SW 1271 (cell line): ENCODE data around the gene SNRNP48.

ENCODE experiments used
- DNase-seq, 2 experiments: peaks; one replicate each; lab custom pipeline; 2025; lab: John Stamatoyannopoulos, UW

SNRNP48 gene

GRCh38 chr6:7559651-7560385 lies 30.2 kb upstream of the SNRNP48 start:
- no peak for DNase-seq

- DNase-seq = no peak
These were observed 28.6 kb upstream of the SNRNP48 start for GRCh38 chr6:7561153-7561964.

DNA sequence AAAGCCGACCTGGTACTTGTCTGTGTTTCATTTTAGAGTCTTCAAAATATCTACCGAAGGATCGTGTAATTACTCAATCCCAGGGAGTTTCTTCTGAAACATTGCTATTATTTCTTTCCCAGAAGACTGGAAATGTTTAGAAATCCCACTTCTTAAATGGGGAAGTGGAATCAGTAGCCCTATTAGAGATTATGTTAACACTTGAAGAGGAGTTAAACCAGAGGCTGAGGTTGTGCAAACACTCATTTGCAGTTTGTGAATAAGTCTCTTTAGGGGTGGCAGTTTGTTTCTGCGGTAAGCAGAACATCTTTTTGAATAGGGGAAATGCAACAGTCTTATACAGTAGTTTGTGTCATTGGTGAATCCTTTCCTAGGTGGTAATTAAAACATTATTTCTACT lies 27.2 kb upstream of the SNRNP48 start:
- no peak for DNase-seq

- no peak for DNase-seq
These were observed 23.9 kb upstream of the SNRNP48 start for GRCh38 chr6:7566107-7566506.

- no peak for DNase-seq
These were observed 23.3 kb upstream of the SNRNP48 start for GRCh38 chr6:7566617-7567173.

- no peak for DNase-seq
These were observed 22.0 kb upstream of the SNRNP48 start for GRCh38 chr6:7568021-7568420.

DNA sequence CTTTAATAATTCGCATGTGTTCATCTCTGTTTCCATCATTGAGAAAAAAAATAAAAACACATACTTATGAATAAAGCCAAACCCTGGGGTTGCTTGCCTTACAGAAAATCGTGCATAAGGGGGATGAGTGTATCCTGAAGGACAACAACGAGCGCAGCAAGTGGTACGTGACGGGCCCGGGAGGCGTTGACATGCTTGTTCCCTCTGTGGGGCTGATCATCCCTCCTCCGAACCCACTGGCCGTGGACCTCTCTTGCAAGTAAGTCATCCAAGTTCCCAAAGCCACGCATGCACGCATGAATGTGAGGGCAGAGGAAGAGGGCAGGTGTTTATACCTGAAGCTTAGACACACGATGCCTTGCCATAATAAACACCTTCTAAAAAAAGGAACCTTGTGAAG lies 20.9 kb upstream of the SNRNP48 start:
- DNase-seq = no peak

DNA sequence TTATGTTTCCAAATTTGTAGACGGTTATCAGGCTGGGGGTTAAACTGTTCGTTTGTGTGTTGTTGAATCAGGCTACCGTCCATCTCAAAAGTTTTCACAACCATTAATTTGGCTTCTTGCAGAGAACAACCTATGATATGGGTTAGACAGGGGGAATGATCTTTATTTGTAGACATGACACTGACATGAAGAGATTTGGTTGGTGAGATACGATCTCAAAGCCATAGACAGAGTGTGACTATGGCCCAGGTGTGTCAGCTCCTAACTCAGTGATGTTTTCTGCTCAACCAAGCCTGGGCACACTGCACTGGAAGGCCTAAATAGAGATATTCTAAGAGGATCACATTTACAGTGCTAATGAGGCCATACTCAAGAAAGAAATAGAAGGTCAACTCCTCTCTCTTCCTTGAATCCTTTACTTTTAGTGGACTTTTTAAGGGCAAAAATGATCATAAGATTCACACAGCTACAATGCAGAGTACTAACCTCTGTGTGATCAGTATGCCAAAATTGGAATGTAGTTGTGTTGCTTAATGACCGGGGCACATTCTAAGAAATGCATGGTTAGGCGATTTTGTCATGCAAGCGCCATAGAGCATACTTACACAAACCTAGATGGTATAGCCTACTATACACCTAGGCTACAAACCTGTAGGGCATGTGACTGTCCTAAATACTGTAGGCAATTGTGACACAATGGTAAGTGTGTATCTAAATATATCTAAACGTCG lies 17.6 kb upstream of the SNRNP48 start:
- DNase-seq = no peak

DNA sequence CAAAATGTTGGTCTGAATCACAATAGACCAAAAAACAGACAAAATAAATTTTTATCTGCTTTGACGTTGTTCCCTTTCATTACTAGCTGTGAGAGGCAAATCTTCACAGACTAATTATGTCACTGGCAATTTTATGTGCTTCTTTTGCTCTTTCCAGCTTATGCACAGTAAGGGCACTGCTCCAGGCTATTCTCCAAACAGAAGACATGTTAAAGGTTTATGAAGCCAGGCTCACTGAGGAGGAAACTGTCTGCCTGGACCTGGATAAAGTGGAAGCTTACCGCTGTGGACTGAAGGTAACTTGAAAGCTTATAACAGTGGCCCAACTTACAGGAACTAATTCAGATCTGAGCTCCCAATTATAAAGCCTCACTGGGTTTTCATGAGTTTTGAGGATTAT lies 15.5 kb upstream of the SNRNP48 start:
- no peak for DNase-seq

GRCh38 chr6:7578516-7578915 lies 11.5 kb upstream of the SNRNP48 start:
- no peak for DNase-seq

- no peak for DNase-seq
These were observed 11.1 kb upstream of the SNRNP48 start for GRCh38 chr6:7578931-7579330.

DNA sequence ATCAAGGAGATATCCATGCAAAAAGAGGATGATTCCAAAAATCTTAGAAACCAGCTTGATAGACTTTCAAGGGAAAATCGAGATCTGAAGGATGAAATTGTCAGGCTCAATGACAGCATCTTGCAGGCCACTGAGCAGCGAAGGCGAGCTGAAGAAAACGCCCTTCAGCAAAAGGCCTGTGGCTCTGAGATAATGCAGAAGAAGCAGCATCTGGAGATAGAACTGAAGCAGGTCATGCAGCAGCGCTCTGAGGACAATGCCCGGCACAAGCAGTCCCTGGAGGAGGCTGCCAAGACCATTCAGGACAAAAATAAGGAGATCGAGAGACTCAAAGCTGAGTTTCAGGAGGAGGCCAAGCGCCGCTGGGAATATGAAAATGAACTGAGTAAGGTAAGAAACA lies 10.1 kb upstream of the SNRNP48 start:
- no peak for DNase-seq

GRCh38 chr6:7580537-7580926 lies 9.5 kb upstream of the SNRNP48 start:
- no peak for DNase-seq

- DNase-seq = no peak
These were observed 8.9 kb upstream of the SNRNP48 start for GRCh38 chr6:7580927-7581618.

DNA sequence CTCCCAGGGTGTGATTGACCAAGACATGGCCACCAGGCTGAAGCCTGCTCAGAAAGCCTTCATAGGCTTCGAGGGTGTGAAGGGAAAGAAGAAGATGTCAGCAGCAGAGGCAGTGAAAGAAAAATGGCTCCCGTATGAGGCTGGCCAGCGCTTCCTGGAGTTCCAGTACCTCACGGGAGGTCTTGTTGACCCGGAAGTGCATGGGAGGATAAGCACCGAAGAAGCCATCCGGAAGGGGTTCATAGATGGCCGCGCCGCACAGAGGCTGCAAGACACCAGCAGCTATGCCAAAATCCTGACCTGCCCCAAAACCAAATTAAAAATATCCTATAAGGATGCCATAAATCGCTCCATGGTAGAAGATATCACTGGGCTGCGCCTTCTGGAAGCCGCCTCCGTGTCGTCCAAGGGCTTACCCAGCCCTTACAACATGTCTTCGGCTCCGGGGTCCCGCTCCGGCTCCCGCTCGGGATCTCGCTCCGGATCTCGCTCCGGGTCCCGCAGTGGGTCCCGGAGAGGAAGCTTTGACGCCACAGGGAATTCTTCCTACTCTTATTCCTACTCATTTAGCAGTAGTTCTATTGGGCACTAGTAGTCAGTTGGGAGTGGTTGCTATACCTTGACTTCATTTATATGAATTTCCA lies 4.6 kb upstream of the SNRNP48 start:
- DNase-seq = no peak

DNA sequence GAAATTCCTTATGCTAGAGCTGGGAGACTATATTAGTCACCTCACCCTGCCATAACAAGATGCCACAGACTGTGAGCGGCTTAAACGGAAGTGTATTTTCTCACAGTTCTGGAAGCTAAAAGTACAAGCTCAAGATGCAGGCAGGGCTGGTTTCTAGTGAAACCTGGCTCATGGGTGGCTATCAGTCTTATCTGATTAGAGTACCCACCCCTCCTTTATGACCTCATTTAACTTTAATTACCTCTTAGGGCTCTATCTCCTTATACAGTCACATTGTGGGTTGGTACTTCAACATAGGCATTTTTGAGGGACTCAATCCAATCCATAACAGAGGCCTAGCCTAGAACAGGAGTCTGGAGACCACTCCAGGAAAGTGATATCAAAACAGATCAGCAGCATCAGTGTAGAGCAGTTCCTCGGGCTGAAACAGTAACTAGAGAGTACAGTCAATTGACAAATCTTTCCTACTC lies 2.3 kb upstream of the SNRNP48 start:
- no peak for DNase-seq

- DNase-seq = no peak
These were observed 1.5 kb upstream of the SNRNP48 start for GRCh38 chr6:7588506-7588905.

GRCh38 chr6:7589221-7589620 lies 777 bp upstream of the SNRNP48 start:
- no peak for DNase-seq

DNA sequence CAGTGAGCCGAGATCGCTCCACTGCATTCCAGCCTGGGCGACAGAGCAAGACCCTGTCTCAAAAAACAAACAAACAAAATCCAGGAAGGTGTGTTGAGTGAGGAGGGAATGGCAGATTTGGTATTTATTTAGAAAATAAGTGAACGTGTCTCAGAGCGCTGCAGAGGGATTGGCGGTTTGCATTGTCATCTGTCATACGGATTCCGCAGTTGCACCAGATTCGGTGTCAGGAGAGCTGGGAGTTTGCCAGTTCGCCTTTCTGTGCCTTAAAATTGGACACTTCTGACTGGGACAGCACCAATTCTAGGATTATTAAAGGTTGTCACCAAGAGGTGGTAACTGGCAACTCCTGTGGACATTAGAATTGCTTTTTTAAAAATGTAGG lies 912 bp downstream of the SNRNP48 start:
- no peak for DNase-seq

- no peak for DNase-seq
These were observed 1.8 kb downstream of the SNRNP48 start for GRCh38 chr6:7591770-7592169.

- DNase-seq = no peak
These were observed 3.2 kb downstream of the SNRNP48 start for GRCh38 chr6:7593229-7593628.
